Activated effector memory CD4-positive, alpha-beta T cell treated with Interleukin-2 at 50 U/mL for 16 hours (primary cell): ENCODE results near the gene PTPRZ1.

Experiments used
- DNase-seq: peaks from one replicate; pipeline ENCODE4 v3.0.0-alpha.2; 2020

PTPRZ1 gene

DNA sequence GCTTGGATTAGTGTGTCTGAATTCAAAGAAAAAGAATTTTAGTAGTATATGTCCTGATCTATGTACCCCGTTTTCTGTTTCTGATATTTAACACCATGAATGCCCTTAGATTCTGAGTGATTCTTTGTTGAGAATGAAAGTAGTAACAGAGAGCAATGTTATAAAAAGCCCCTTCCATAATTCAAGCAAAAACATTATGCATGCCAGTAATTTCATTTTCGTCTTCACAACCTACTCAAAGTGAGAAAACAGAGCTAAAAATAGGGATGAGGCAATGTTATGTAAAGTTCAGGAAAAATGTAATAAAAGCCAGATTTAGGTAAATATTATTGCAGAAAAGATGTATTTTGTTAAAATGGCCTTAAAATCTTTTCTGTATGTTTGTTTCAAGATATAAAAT lies 28.1 kb downstream of the PTPRZ1 start:
- DNase-seq, result no peak

DNA sequence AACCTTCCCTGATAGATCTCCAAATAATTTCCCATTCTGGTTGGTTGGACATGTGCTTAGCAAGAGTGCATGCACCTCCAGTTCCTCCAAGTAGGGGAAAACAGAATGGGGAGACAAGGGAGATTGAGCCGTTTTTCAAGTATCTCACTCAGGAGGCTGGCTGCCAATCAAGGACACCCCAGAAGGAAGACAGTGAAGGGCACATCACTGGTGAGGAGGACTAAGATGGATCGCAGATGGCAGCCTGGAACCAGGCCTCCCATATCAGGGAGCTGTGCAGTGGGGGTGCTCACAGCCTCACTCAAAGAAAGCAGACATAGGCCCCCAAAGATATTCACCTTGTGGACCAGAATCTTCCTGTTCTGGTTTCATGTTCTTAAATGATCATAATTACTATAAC lies 31.2 kb downstream of the PTPRZ1 start:
- DNase-seq, result no peak

DNA sequence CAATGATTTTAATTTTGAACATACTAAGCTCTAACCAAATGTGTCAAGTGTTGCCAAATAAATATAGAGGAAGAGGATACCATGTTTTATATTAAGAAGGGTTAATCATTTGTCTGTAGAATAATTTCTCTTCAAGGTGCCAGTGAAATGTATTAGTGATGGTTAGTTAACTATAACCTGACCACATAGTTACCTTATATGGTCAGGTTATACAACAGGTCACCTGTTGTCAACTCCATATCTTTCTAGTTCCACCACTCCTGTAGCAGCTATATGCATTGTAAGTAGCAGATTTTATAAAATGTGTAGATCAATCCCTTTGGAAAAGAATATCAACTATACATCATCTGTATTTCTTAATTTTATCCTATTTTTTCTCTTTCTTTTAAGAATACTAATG lies 35.1 kb downstream of the PTPRZ1 start:
- no peak for DNase-seq

DNA sequence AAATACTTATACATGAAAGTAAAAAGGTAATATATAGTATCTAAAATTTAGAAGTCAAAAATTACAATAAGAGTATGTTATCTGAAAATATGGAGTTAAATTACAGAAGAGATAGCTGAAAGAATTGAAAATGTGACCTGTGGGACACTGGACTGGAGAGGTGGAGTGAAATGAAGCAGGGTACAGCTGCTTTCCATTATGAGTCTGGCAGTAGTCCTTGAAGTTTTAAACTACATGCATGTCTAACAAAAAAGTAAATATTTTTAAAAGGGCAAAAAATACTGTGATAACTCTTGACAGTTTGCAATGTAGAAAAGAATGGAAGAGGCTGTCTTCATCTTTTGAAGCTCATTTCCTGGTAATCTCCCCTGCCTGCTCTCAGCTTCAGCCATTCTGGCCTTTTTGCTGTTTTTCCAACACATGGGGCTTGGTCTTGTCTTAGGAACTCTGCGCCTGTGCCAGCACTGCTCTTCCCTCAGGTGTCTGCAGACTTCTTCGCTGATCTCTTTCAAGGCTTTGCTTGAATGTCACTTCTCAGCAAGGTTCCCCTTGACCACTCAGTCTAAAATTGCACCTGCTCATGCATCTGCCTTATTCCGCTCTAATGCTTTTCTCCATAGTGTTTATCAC lies 36.9 kb downstream of the PTPRZ1 start:
- no peak for DNase-seq

- no peak for DNase-seq
Measured at GRCh38 chr7:121913947-121914675, 41.1 kb downstream of the PTPRZ1 start.

DNA sequence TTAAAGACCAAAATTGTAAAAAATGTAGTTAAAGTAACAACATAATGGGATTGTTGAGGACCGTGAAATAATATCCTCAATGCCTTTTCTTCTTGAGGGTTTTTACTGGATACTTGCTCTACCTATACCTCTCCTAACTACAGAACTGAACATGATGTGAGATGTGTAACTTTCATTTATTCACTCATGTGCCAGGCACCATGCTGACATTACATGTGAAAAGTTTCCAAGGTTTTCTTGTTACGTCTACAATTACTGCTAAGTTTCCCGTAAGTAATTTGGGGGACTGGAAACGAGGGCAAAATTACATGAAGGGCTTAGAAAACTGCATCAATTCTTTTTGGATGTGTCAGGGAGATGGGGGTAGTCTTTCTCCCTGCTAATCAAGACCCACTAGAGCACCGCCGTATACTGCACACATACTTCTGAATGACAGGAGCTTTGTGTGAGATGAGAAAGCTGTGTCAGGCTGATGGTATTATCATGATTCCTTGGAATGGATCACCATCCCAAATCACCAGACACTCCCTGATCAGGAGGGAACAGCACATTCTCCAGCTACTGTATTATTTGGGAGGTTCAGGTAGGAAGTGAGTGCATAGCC lies 41.8 kb downstream of the PTPRZ1 start:
- no peak for DNase-seq

- DNase-seq, result no peak
Measured at GRCh38 chr7:121916211-121916610, 43.2 kb downstream of the PTPRZ1 start.

GRCh38 chr7:121919986-121920385 lies 47.0 kb downstream of the PTPRZ1 start:
- no peak for DNase-seq

- no peak for DNase-seq
Measured at GRCh38 chr7:121924269-121925186, 51.6 kb downstream of the PTPRZ1 start.

- DNase-seq, result no peak
Measured at GRCh38 chr7:121931149-121931902, 58.4 kb downstream of the PTPRZ1 start.

DNA sequence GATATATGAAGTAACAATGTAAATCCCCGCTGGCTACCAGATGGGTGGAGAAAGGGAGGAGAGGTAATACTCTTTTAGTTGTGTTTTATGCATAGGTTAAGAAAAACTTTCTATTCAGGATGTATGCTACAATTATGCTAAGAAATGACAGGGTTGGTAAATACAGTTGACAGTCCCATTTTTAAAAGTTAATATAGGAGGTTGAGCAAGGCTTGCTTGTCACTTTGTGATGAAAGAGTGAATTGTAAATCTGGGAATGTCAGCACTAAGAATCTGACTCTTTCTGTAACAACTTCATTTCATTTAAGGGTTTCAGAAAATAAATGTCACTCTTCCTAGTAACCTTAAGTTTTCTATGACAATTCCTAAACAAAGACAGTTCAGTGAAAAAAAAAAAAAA lies 59.8 kb downstream of the PTPRZ1 start:
- DNase-seq, result no peak

GRCh38 chr7:121936951-121937623 lies 64.1 kb downstream of the PTPRZ1 start:
- DNase-seq, result no peak

GRCh38 chr7:121938429-121938996 lies 65.6 kb downstream of the PTPRZ1 start:
- DNase-seq, result no peak

GRCh38 chr7:121940918-121941317 lies 68.0 kb downstream of the PTPRZ1 start:
- DNase-seq, result no peak

DNA sequence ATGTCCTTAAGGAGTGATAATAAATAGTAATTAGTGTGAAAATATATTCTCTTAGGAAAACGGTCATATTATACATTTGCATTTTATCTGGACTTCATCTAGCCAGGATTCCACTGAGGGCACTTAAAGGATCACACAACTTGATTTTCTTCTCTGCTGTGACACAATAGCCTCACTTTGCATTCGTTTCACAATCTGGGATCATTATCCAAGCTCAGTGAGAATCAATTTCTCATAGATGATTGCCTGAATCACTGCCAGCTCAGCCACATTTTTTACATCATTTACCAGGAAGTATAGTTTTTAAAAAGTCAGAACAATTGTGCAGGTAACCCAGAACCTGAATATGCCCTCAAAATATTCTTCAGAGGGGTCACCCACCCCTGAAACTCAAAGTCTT lies 68.9 kb downstream of the PTPRZ1 start:
- no peak for DNase-seq

GRCh38 chr7:121945066-121945465 lies 72.1 kb downstream of the PTPRZ1 start:
- no peak for DNase-seq

DNA sequence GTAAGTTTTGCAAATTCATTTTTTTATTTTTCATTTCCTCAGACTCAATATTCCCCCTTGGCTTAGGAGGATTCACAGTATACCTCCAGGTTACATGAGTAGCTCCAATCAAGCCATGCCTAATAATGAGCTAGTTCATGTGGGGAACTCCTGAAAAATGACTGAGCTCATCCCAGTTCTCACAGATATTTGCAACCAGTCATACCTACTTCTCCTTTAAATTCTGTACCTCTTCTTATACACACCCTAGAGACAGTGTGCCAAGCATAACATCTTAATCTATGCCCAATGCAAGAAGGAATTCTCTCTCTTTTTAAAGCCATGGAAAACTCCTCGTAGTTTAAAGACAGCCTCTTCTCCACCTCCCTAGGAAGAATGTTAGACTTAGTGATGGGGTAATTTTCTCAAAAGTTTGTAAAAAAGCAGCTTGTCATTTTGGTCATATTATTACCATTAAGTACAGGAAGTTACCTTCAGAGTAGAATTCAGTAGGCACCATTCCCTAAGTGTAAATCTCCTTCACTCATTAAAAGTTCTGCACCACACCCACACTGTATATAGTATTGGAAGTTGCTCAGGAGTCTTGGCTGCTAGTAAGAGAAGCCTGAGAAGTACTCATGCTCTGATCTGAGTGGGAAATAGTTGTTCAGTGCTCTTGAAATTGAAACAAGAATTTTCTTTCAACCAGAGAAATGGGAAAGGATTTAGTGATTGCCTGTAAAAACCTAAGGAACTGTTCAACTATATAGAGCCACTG lies 72.7 kb downstream of the PTPRZ1 start:
- no peak for DNase-seq

DNA sequence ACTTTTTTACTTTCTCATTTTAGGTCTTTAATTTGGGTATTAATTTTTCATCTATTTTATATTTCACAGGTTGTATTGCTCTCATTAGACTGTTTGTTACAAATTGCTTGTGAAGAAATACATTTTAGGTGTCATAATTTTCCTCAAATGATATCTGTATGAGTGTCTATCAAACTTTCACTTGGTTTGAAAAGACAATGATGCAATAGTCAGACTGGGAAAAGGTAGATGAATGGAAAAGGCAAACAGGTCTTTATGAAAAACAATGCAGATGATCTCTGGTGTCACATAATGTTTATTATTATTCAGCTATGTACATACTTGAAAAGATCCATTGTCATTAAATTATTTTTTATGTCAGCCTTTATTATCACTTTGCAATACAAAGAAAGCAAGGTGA lies 80.2 kb downstream of the PTPRZ1 start:
- no peak for DNase-seq

DNA sequence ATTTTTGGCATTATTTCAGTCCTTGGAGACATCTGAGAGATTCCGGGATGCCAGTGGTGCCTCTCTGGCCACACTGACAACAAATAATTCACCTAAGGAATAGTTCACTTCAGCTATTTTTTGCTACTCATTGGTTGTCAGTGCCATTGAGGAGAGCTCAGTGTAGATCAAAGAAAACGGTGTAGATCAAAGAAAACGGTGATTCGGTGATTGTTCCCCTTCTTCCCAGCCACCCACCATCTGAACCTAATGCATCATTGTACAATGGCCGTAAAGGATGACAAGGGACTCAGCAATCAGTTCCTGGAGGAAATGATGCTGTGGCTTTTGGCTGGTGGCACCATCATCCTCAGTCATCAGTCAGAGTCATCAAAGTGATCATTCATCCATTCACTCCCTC lies 80.6 kb downstream of the PTPRZ1 start:
- no peak for DNase-seq

- DNase-seq, result no peak
Measured at GRCh38 chr7:121954803-121955202, 81.8 kb downstream of the PTPRZ1 start.

DNA sequence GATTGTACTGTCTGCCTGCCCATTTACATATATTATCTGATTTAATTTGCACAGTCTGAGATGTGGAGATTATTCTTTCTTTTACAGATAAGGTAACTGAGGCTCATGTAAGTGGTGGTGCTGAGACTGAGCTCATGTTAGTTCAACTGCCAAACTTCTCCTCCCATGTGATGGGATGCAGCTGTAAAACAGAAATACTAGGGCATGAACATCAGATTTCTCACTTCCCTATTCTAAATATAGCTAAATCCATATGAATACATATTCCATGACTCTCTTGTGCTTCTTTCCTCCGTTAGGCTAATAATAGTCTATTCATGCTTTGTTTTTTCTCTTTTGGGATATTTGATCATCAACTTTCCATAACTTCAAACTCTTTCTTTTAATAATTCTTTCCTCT lies 84.7 kb downstream of the PTPRZ1 start:
- no peak for DNase-seq
